Measurements from ENCODE around the gene TBC1D22A.
A peak's percentile ranks its signal among the peaks of the same experiment; 100 is the strongest.
"Not testable (repeated sequence)": the region's sequence is repeated elsewhere in the genome, so short reads cannot be mapped to it uniquely, and the experiment has no call there.

The TBC1D22A gene

DNA sequence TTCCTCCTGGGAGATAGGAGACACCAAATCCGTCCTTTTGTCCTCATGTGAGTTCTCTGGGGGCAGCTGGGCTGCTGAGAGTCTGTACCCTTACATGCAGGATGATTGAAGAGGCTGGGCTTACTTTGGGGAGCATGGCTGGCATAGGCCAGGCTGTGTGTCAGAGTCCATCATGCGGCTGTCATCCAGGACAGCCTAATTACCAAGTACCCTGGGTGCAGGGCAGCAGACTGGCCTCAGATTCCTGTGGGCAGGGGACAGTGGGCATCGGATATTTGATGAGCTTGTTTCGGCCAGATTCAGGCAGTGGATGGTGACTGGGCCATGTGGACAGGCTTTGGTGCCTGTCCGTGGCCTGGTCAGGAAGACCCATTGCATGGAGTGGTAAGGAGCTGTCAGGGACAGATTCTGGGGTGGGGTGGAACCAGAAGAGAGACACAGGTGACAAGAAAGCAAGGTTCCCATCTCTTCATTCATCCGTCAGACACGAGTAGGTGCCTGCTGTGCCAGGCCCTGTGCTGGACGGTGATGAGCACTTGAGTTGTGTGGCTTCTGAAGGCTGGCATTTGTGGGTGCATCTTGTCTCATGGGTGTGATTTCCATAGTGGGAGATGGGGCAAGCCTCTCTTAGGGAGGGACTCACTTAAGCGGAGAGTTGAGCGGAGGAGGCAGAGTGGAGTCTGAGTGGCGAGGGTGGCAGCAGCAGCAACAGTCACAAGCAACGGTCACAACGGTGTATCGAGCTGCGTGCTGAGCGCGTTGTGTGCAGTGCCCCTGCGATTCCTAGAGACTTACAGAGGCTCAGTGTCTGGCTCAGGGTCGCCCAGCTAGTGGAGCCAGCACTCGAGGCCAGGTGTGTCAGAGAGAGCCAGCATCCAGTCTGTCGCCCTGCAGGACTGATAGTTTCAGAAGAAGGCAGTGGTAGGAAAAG lies 48.7 kb downstream of the TBC1D22A start:
- H3K36me3 Mint-ChIP-seq (ENCODE audit: low read depth), result peaks cover 33% of the 10 kb centered on the region
- ATAC-seq (no peak), DNase-seq (no peak)
- peak overlapping the region; percentile 12 for H3K27ac Mint-ChIP-seq
- H3K27me3 Mint-ChIP-seq, result no peaks in the 10 kb centered on the region
- peaks cover 31% of the 10 kb centered on the region for H3K4me1 Mint-ChIP-seq
- no peaks in the 10 kb centered on the region for H3K9me3 Mint-ChIP-seq
- no peak overlapping the region for H3K4me3 Mint-ChIP-seq

DNA sequence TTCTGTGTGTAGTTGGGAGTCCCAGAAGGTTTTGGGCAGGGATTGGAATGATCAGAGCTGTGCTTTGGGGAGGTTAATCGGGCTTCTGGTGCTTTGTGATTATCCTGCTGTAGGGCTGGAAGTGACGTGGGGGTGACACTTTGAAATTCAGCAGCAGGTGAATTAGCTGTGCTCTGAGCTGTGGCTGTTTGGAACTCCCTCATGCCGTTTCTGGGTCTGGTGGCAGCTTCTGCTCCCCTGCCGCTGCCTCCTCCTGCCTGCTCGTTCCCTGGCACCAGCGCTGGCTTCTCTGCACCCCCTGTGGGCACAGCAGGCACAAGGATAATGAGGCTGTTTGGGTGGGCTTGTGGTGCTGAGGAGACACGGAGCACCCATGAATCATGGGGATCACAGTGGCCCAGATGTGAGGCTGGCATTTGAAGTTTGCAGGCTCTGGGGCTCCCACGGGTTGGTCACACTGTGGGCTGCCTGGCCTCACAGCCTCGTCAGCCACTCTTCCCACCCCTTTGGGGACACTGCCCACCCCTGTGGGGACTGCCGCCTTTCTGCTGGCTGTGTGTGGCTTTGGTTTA lies 49.7 kb downstream of the TBC1D22A start:
- Mint-ChIP-seq H3K9me3 (no peaks in the 10 kb centered on the region), H3K27me3 (no peaks in the 10 kb centered on the region), H3K4me3 (no peak overlapping the region), H3K27ac (no peak overlapping the region), H3K4me1 (peaks cover 30% of the 10 kb centered on the region), H3K36me3 (ENCODE audit: low read depth) (peaks cover 34% of the 10 kb centered on the region)
- DNase-seq, result no peak
- no peak for ATAC-seq

DNA sequence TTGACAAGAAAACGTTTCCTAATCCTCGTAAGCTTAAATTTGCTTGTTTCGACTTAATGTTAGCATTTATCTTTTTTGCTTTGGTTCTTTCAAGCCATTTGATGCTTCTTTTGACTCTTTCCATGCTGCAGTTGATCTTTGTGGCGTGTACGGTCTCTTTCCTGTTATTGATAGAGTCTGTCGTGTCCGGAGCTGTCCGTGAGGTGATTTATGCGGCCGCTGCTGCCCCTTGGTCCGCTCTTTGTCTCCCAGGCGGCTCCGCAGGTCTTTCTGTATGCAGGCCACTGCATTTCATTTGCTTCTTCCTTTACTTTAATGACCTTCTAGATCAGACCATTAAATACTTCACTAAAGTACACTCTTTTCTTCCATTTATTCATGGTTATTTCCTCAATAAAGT lies 50.3 kb downstream of the TBC1D22A start:
- DNase-seq (no peak), ATAC-seq (no peak)
- Mint-ChIP-seq H3K9me3 (peaks cover 3% of the 10 kb centered on the region), H3K27ac (no peak overlapping the region), H3K36me3 (ENCODE audit: low read depth) (peaks cover 33% of the 10 kb centered on the region), H3K4me1 (peaks cover 29% of the 10 kb centered on the region), H3K4me3 (no peak overlapping the region), H3K27me3 (no peaks in the 10 kb centered on the region)

DNA sequence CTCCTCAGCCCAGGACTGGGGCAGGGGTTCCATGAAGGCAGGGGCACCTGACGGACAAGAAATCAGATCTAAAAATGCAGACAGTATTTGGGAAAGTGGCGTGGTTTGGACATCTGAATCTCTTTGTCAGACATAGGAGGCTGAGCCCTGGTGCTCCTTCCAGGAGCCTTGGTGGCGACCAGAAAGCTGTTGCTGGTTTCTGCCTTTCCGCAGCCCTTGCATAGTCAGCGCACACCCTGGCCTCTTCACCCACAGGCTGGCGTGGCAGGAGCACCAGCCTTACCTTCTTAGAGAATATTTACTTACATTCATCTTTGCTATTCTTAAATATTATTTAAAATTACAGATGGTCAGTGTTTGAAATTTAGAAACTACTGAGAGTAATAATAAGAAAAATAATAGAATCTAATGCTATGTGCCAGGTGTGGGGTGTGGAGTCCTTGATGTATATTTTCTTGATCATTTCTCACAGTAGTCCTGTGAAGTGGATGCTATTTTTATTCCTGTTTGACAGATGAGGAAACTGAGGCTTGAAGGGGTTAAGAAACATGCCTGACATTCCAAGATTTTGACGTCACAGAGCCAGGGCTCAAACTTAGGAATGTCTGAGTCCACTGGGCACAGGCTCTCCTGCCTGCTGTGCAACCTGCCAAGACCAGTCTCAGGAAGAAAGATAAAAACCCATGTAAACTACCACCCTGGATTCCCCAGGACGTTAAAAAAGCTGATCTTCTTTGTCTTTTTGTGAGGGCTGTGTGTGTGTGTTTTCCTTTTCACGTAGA lies 51.6 kb downstream of the TBC1D22A start:
- peaks cover 3% of the 10 kb centered on the region for H3K9me3 Mint-ChIP-seq
- no peak for ATAC-seq
- no peak overlapping the region for H3K4me3 Mint-ChIP-seq
- H3K36me3 Mint-ChIP-seq (ENCODE audit: low read depth), result peaks cover 33% of the 10 kb centered on the region
- no peak overlapping the region for H3K27ac Mint-ChIP-seq
- no peak for DNase-seq
- H3K27me3 Mint-ChIP-seq, result no peaks in the 10 kb centered on the region
- peaks cover 41% of the 10 kb centered on the region for H3K4me1 Mint-ChIP-seq

DNA sequence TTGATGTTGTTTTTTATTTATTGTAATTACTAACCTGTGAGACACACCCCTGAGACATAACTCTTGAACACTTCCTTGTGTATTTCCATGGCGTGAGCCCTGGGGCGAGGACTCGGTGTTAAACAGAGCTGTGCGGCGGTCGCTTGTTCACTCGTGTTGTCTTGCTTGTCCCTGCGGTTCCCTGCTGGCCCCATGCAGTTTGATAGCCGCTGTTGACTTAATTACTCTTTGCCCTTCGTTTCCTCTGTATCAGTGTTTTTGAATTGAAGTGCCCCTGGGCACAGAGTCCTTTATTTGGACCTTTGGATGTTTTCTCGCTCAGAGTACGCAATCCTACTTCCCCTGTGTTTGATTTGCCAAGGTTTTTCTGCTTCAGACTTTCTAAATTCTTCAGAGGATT lies 52.7 kb downstream of the TBC1D22A start:
- Mint-ChIP-seq H3K9me3 (peaks cover 8% of the 10 kb centered on the region), H3K4me1 (peaks cover 50% of the 10 kb centered on the region), H3K27me3 (no peaks in the 10 kb centered on the region), H3K4me3 (no peak overlapping the region), H3K36me3 (ENCODE audit: low read depth) (peaks cover 36% of the 10 kb centered on the region), H3K27ac (no peak overlapping the region)
- DNase-seq, result no peak
- ATAC-seq, result no peak

DNA sequence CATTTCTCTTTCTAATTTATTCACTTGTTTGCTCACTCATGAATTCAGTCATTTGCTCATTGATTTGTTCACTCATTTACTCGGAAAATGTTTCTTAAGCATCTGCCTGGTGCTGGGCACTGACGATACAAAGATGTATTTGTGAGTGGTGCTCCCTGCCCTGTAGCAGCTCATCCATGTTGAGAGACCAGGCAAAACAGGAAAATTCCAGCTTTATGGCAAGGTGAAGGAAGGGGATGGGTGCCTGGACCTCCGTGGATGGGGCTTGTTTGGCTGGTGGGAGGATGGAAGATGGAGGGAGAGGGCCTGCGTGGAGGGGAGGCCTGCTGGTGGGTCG lies 53.1 kb downstream of the TBC1D22A start:
- ATAC-seq (no peak), DNase-seq (no peak)
- H3K27me3 Mint-ChIP-seq, result no peaks in the 10 kb centered on the region
- H3K36me3 Mint-ChIP-seq (ENCODE audit: low read depth), result peaks cover 37% of the 10 kb centered on the region
- H3K4me1 Mint-ChIP-seq, result peaks cover 50% of the 10 kb centered on the region
- H3K27ac Mint-ChIP-seq, result no peak overlapping the region
- no peak overlapping the region for H3K4me3 Mint-ChIP-seq
- H3K9me3 Mint-ChIP-seq, result peaks cover 10% of the 10 kb centered on the region

DNA sequence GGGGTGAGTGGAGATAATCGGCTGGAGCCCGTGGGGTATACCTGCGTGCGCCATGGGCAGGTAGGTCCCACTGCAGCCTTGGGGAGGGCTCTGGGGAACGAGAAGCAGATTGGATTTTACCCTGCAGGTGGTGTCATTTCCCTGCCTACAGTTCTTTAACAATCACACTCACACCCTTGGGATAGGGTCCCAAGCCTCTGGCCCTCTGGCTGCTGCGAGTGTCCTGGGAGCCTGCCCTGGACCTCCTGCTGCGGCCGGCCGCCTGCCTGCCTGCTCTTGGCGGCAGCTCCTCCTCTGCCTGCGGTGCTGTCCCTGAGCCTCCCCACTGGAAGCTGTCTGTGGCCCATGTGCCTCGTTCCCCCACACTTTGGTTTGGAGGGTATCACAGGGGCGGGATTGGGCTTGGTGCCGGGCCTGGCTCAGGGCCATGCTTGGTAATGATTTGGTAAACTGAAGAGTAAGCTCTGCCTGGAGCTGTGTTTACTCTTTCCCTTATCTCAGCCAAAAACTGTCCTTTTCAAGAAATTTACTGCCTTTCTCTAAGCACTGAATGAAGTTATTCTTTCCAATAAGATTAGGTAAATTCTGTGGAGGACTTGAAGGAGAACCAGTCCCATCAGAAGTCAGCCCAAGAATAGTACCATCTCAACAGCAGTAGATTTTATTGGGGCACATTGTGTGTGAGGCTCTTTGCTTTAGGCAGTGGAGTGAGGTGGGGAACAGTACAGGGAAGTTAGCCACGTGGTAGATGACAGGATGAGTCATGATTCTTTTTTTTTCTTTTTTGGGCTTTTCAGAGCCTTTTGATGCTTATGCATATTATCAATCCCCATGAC lies 53.7 kb downstream of the TBC1D22A start:
- H3K27me3 Mint-ChIP-seq, result no peaks in the 10 kb centered on the region
- peak; percentile 78 for ATAC-seq
- DNase-seq, result no peak
- H3K4me1 Mint-ChIP-seq, result peaks cover 50% of the 10 kb centered on the region
- peak overlapping the region; percentile 9 for H3K27ac Mint-ChIP-seq
- peaks cover 43% of the 10 kb centered on the region for H3K36me3 Mint-ChIP-seq (ENCODE audit: low read depth)
- peaks cover 10% of the 10 kb centered on the region for H3K9me3 Mint-ChIP-seq
- H3K4me3 Mint-ChIP-seq, result no peak overlapping the region

DNA sequence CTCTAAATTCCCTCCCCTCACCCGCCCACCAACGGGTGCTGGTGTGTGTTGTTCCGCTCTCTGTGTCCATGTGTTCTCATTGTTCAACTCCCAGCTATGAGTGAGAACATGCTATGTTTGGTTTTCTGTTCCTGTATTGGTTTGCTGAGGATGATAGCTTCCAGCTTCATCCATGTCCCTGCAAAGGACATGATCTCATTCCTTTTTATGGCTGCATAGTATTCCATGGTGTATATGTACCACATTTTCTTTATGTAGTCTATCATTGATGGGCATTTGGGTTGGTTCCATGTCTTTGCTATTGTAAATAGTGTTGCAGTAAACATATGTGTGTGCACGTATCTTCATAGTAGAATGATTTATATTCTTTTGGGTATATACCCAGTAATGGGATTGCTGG lies 54.9 kb downstream of the TBC1D22A start:
- H3K4me3 Mint-ChIP-seq, H3K9me3 Mint-ChIP-seq, H3K27me3 Mint-ChIP-seq, DNase-seq, H3K27ac Mint-ChIP-seq, ATAC-seq: not testable (repeated sequence)
- Mint-ChIP-seq H3K4me1 (peaks cover 51% of the 10 kb centered on the region), H3K36me3 (ENCODE audit: low read depth) (peaks cover 44% of the 10 kb centered on the region)

DNA sequence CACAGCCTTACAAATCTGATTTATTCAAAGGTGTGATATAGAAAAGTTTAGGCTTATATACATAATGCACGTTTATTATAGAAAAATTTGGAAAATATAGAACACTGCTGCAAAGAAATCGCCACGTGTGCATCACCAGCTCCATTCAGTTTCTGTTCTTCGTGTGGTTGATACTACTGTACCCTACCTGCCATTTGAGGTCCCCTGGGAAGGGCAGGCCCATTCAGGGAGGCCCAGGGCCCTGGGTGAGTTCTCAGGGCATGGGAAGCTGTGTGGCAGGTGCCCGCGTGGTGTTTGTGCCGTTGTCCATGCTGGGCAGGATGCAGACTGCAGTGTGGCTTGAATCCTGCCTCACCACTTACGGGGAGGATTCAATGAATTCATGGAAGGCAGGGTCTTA lies 60.8 kb downstream of the TBC1D22A start:
- ATAC-seq (no peak), DNase-seq (no peak)
- Mint-ChIP-seq H3K27me3 (no peaks in the 10 kb centered on the region), H3K4me1 (peaks cover 22% of the 10 kb centered on the region), H3K27ac (no peak overlapping the region), H3K9me3 (peaks cover 7% of the 10 kb centered on the region), H3K36me3 (ENCODE audit: low read depth) (peaks cover 27% of the 10 kb centered on the region), H3K4me3 (no peak overlapping the region)

DNA sequence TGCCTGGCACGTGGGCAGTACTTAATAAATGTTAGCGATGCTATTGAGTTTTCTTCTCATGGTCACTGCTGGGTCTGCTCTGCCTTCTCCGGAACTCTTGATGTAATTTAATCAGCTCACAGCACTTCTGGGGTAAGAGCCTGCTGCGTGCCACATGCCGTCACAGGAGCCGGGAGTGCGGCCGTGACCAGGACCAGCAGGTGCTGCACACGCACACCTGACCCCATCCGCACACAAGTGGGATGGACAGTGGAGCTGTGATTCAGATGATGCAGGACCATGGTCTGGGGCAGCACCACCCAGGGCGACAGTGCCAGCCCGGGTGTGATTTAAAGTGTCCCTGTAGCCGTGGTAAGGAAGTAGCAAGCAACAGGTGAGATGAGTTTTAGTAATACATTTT lies 61.2 kb downstream of the TBC1D22A start:
- H3K36me3 Mint-ChIP-seq (ENCODE audit: low read depth), result peaks cover 31% of the 10 kb centered on the region
- no peak overlapping the region for H3K27ac Mint-ChIP-seq
- peaks cover 22% of the 10 kb centered on the region for H3K4me1 Mint-ChIP-seq
- ATAC-seq (no peak), DNase-seq (no peak)
- H3K27me3 Mint-ChIP-seq, result no peaks in the 10 kb centered on the region
- no peak overlapping the region for H3K4me3 Mint-ChIP-seq
- H3K9me3 Mint-ChIP-seq, result peaks cover 7% of the 10 kb centered on the region

DNA sequence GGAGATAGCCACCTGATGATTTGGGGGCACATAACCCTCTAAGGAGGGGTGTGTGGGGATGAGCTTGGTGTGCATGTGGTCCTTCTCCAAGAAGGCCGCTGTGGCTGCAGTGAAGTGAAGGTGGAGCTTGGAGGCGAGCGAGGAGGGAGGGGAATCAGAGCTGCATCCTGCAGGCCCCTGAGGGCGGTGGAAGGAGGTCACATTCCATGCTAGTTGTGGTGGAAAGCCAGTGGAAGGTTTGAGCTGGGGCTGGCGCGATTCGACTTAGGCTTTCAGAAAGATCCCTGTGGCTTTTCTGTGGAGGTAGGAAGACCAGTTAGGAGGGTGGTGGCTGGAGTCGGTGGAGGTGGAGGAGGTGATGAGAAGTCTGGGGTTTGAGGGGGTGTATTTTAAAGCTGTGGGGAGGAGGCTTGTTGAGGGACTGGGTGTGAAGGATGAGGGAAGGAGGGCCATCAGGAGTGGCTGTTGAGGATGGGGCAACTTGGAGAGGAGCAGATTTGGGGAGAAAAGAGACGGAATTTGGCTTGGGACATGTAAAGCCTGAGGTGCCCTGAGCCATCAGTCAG lies 62.0 kb downstream of the TBC1D22A start:
- no peak overlapping the region for H3K27ac Mint-ChIP-seq
- peaks cover 19% of the 10 kb centered on the region for H3K4me1 Mint-ChIP-seq
- ATAC-seq (no peak), DNase-seq (no peak)
- H3K4me3 Mint-ChIP-seq, result no peak overlapping the region
- peaks cover 7% of the 10 kb centered on the region for H3K9me3 Mint-ChIP-seq
- no peaks in the 10 kb centered on the region for H3K27me3 Mint-ChIP-seq
- peaks cover 37% of the 10 kb centered on the region for H3K36me3 Mint-ChIP-seq (ENCODE audit: low read depth)

DNA sequence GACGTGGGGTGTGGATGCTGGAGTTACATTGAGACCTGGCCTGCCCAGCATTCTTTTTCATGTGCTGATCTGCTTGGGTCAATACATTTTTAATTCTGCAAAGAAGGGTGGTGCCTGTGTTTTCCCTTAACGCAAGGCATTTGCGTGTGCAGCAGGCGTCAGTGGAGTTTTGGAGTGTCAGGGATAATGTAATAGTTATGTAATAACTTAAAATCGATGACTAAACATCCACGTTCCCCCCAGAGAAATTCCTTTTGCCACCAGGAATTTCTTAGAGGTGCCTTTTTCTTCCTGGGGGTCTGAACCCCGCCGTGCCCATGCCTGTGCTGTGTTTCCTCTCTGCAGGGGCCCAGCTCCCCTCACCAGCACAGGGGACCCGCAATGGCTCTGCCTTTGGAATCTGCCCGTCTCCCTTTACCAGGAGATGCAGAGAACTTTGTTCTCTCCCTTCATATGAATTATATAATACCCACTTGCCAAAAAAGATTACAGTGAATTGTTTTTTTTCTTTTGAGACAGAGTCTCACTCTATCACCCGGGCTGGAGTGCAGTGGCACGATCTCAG lies 62.6 kb downstream of the TBC1D22A start:
- ATAC-seq, result no peak
- no peaks in the 10 kb centered on the region for H3K27me3 Mint-ChIP-seq
- no peak overlapping the region for H3K4me3 Mint-ChIP-seq
- peaks cover 34% of the 10 kb centered on the region for H3K36me3 Mint-ChIP-seq (ENCODE audit: low read depth)
- DNase-seq, result no peak
- H3K27ac Mint-ChIP-seq, result no peak overlapping the region
- peaks cover 14% of the 10 kb centered on the region for H3K4me1 Mint-ChIP-seq
- H3K9me3 Mint-ChIP-seq, result peaks cover 2% of the 10 kb centered on the region

DNA sequence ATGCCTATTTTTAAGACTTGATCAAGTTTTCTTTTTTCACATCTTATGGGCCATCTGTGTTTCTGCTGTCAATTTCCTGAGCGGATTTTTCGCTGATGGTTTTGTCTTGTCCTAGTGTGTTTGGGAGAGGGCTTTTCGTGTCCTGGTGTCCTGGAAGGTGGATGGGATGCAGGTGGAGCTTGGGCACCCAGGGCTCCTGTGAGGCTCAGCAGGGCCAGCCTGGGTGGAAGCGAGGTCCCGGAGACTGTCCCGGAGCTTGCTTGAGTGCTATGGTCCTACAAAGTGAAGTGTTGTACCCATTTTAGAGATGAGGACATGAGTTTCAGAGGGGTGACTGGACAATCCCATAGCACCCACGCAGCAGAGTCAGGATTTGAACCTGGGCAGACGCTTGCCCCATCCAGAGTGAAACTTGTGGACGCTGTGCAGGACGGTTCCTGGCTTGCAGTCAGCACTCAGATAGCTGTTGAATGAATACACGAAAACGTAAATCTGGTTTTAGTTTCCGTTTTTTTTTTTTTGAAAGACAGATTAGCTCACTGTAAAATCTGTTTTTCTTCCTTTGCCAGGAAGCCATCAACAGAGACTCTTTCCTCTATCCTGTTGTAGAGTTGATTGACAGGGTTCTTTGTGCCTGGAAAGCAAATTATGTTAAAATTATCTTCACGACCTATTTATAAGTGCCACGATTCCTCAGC lies 64.1 kb downstream of the TBC1D22A start:
- Mint-ChIP-seq H3K36me3 (ENCODE audit: low read depth) (peaks cover 30% of the 10 kb centered on the region), H3K27me3 (no peaks in the 10 kb centered on the region), H3K9me3 (no peaks in the 10 kb centered on the region), H3K4me1 (peaks cover 10% of the 10 kb centered on the region), H3K27ac (no peak overlapping the region), H3K4me3 (no peak overlapping the region)
- ATAC-seq (no peak), DNase-seq (no peak)
